HG03354 (cell line): ENCODE measurements around the gene TRIM15.
A peak's percentile ranks its signal among the peaks of the same experiment; 100 is the strongest.
"Not testable (repeated sequence)": the region's sequence is repeated elsewhere in the genome, so short reads cannot be mapped to it uniquely, and the experiment has no call there.

Experiments used
- ATAC-seq: cut with Tn5 transposase; IDR thresholded peaks from one replicate; pipeline ENCODE4 v1.9.1; 2021; ENCODE audit warnings: mild to moderate bottlenecking; ENCODE audit not compliant: unreplicated experiment, poor library complexity, severe bottlenecking

The TRIM15 gene

DNA sequence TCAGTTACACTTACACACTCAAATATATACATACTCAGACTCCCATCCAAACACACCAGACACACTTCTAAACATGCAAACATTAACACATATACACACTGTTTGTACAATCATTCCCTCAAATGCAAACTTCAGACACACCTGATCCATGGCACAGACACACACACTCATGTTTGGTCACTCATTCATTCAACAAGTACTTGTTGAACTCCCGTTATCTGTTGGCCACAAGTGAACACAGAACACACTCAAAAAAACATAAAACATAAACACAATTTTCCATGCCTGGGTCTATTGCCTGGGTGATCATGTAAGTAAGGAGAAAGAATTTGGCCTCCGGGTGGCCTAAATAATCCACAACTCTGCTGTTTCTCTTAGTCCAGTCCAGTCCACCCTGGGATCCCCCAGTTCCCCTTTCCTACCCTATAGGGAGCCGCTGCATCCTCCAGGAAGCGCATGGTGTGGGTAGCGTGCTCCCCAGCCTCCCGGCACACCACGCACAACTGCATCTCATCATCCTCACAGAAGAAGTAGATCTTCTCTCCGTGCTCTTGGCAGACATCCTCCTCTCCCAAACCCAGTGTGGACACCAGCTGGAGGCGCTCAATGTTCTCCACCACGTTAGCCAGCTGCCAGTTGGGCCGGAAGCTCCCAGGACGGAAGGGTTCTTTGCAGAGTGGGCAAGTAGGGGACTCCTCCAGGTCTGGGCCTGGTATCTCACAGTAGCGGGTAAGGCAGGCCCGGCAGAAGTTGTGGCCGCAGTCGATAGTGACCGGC, 3.1 kb upstream of the TRIM15 start:
- ATAC-seq = no peak

DNA sequence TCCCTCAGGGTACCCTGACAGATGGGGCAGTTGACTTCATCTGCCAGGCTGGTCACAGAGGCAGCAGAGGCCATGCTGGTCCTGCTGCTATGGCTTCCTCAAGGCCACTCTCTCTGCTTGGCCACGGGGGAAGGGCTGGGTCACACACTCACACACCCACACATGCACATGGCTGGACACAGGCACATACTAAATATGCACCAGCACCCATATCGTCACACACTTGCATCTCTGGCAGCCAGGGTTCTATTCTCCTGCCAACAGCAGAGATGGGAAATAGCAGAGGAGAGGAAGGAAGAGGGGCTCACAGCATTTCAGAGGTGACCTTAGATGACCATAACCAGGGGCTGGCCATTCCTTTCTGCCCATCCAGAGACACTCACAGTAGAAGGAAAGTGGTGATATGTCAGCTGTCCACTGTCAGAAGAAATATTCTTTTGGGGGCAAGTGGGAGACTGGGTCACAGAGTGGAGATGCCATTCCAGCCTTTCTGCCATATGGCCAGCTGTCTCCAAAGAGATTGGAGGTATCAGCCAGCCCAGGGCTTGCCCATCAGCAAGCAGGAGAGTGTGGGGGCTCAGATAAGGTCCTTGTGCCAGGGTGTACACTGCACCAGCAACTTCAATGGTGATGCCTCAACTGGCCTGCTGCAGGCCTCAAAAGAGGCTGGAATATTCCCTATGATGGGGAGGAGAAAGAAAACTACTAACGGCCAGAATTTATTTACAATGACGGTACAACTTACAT, 2.4 kb upstream of the TRIM15 start, which contains the start of gene TRIM10:
Gene TRIM10 (minus strand): TSS at position 427 of the 747 bp plus-strand sequence. CDS start 353 bp downstream, at position 74.
- ATAC-seq = no peak

- no peak for ATAC-seq
These were observed 869 bp upstream of the TRIM15 start for GRCh38 chr6:30162265-30163089.

- no peak for ATAC-seq
These were observed 740 bp downstream of the TRIM15 start for GRCh38 chr6:30163918-30164654.

- ATAC-seq = no peak
These were observed 1.4 kb downstream of the TRIM15 start for GRCh38 chr6:30164714-30165113.

GRCh38 chr6:30165238-30165637, 1.9 kb downstream of the TRIM15 start:
- ATAC-seq = not testable (repeated sequence)

GRCh38 chr6:30167101-30167500, 3.8 kb downstream of the TRIM15 start:
- ATAC-seq = no peak

DNA sequence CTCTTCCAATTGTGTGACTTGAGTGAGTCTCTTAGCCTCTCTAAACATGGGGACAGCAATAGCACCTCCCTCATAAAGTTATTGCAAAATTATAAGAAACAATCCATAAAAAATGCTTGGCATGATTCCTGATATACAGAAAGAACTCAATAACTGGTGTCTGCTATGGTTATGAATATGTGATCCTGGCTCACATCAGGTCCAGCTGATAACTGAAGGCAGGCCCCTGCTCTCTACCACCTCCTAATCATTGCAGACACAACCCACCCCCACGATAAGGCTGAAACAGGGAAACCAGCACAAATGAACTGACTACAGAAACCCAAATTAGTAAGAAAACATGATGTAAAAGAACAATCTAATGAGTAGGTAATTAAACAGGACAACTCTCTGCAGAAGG, 5.4 kb downstream of the TRIM15 start:
- no peak for ATAC-seq

- peak; percentile 59 for ATAC-seq
These were observed 6.6 kb downstream of the TRIM15 start for GRCh38 chr6:30169658-30170614.

DNA sequence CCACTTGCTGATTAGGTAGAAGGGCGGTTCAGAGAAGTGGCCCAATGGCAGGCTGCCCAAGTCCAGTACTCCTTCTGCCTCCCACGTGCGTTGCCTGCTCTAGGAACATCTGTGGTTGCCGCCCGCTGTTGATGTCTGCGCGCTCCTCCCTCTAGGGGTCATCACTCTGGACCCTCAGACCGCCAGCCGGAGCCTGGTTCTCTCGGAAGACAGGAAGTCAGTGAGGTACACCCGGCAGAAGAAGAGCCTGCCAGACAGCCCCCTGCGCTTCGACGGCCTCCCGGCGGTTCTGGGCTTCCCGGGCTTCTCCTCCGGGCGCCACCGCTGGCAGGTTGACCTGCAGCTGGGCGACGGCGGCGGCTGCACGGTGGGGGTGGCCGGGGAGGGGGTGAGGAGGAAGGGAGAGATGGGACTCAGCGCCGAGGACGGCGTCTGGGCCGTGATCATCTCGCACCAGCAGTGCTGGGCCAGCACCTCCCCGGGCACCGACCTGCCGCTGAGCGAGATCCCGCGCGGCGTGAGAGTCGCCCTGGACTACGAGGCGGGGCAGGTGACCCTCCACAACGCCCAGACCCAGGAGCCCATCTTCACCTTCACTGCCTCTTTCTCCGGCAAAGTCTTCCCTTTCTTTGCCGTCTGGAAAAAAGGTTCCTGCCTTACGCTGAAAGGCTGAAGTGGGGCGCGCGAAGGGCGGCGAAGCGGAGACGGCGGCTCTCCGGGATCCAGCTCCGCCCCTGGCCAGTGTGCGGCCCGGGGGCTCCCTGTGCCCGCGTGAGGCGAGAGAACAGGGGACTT, 8.5 kb downstream of the TRIM15 start:
- ATAC-seq = no peak

- ATAC-seq = no peak
These were observed 9.3 kb downstream of the TRIM15 start for GRCh38 chr6:30172681-30173080.

DNA sequence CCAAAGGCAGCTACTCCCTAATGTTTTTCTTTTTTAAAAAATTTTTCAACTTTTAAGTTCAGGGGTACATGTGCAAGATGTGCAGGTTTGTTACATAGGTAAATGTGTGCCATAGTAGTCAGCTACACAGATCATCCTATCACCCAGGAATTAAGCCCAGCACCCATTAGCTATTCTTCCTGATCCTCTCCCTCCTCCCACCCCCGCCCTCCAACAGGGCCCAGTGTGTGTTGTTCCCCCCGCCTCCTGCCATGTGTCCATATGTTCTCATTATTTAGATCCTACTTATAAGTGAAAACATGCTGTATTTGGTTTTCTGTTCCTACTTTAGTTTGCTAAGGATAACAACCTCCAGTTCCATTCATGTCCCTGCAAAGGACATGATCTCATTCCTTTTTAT, 12.4 kb downstream of the TRIM15 start:
- ATAC-seq = no peak

GRCh38 chr6:30178837-30179236, 15.5 kb downstream of the TRIM15 start:
- no peak for ATAC-seq

- no peak for ATAC-seq
These were observed 16.8 kb downstream of the TRIM15 start for GRCh38 chr6:30180145-30180544.

DNA sequence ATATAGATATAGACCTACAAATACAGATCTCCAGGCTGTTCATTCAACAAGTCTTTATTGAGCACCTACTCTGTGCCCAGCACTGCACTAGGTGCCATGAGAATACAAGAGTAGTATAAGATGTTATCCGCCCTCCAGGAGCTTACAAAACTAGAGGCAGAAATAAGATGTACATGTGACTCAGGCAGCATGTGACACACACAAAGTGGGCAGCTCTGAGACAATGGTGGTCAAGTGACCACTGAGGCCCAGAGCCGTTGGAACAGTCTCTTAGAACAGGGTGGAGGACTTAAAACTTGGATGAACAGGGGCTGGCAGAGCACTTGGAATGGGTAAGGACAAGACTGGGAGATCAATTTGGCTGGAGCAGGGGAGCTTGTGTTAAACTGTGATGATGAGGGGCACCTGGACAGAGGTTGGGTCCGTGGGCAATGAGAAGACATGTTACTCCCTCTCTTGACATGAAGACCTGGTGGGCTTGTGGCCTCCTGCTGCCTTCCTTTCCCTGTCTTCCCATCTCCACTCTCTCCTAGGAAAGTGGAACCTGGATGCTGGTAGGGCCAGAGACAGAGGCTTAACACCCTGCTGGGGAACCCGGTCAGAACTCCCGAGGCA, 21.2 kb downstream of the TRIM15 start:
- no peak for ATAC-seq

DNA sequence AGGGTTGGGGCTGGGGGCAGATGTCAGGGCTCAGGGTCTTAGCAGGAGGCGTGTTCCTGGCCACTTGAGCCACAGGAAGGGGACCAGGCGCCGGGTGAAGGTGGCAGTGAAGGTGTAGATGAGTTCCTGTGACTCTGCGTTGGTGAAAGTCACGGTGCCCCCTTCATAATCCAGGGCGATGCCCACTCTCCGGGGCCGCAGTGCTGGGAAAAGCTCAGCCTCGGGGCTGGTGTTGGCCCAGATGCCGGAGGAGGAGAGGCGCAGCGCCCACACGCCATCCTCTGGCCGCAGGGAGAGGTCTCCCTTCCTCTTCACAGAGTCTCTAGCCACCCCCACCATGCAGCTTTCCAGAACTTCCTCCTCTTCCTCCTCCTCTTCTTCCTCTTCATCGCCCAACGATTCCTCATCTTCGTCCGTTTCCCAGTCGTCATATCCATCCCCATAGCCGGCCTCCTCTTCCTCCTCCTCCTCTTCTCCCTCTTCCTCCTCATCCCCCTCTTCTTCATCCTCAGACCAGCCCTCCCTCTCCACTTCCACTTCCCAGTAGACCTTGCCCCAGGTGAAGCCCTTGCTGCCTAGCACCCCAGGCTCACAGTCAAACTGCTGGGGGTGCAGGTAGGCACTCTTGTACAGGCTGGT, 22.6 kb downstream of the TRIM15 start:
- ATAC-seq = no peak

DNA sequence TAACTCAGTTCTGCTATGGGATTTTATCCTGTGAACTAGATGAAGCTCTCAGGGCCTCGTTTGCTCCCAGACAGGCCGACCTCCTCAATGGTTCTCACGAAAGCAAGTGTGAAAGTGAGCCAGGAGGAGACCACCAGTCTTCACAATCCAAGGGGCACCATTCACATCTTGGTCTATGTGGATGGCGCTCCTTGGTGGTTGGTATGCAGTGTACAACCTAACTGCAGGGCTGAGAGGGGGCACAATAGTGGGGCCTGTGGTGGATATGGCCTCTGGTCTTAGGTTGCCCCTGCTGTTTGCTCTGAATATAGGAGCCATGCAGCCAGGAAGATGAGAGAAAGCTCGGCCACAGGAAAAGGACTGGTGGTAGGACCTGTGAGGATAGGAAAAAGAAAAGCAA, 25.2 kb downstream of the TRIM15 start:
- no peak for ATAC-seq
